ENCODE measurements around the gene ATG5.

DNA sequence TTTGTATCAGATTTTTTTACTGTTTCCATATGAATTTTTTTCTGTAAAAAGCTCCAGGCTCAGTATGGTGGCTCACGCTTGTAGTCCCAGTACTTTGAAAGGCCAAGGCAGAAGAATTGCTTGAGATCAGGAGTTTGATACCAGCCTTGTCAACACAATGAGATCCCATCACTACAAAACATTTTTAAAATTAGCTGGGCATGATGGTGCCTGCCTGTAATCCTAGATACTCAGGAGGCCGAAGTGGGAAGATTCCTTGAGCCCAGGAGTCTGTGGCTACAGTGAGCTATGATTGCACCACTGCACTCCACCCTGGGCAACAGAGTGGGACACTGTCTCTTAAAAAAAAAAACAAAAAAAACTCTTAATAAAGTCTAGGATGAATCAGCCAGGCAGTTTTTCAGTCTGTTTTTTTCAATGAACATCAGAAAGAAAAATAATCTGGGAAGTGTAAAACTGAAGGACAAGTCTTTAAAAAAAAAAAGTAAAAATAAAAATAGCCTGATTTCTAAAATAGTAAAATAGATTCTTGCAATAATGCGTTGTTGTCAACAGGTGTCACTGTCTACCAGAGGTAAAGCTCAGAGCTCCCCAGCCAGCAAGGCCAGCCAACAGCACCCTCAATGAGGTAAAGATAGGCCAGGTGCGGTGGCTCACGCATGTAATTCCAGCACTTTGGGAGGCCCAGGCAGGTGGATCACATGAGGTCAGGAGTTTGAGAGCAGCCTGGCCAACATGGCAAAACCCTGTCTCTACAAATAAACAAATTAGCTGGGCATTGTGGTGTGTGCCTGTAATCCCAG, 9.3 kb upstream of the ATG5 start:
- TF ChIP-seq, protein P1, sequence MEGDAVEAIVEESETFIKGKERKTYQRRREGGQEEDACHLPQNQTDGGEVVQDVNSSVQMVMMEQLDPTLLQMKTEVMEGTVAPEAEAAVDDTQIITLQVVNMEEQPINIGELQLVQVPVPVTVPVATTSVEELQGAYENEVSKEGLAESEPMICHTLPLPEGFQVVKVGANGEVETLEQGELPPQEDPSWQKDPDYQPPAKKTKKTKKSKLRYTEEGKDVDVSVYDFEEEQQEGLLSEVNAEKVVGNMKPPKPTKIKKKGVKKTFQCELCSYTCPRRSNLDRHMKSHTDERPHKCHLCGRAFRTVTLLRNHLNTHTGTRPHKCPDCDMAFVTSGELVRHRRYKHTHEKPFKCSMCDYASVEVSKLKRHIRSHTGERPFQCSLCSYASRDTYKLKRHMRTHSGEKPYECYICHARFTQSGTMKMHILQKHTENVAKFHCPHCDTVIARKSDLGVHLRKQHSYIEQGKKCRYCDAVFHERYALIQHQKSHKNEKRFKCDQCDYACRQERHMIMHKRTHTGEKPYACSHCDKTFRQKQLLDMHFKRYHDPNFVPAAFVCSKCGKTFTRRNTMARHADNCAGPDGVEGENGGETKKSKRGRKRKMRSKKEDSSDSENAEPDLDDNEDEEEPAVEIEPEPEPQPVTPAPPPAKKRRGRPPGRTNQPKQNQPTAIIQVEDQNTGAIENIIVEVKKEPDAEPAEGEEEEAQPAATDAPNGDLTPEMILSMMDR (IDR thresholded peaks at IDR 0.05), result peak; percentile 53 to 73 (median 66)
- TF ChIP-seq POLR2A (IDR thresholded peaks at IDR 0.05), result no peak
